C4-2B (cell line): ENCODE data around the gene CCDC141.

Experiments
- H3K27ac ChIP-seq: fragments of 450-650 bp; 2 replicates; pipeline ENCODE4 v1.5.1; 2017
- CTCF ChIP-seq: fragments of 450-650 bp; conservative IDR thresholded peaks from 2 replicates; pipeline ENCODE4 v1.5.1; 2017; ENCODE audit warnings: mild to moderate bottlenecking
- ZFX ChIP-seq: fragments of 450-650 bp; IDR thresholded peaks from 2 replicates; pipeline ENCODE4 v1.6.1; 2017

CCDC141 gene

GRCh38 chr2:178827111-178827510 lies 222.8 kb downstream of the CCDC141 start:
- no peak for TF ChIP-seq ZFX
- no peak for TF ChIP-seq CTCF
- H3K27ac ChIP-seq = no peak overlapping the region

GRCh38 chr2:178825183-178825582 lies 224.8 kb downstream of the CCDC141 start:
- TF ChIP-seq CTCF (no peak), ZFX (no peak)
- H3K27ac ChIP-seq = no peak overlapping the region

- no peak for TF ChIP-seq ZFX
- H3K27ac ChIP-seq = no peak overlapping the region
Measured at GRCh38 chr2:178824181-178824580, 225.8 kb downstream of the CCDC141 start.

GRCh38 chr2:178819992-178820391 lies 229.9 kb downstream of the CCDC141 start:
- no peak overlapping the region for H3K27ac ChIP-seq
- TF ChIP-seq CTCF = no peak
- no peak for TF ChIP-seq ZFX

- no peak for TF ChIP-seq ZFX
- no peak for TF ChIP-seq CTCF
- H3K27ac ChIP-seq = no peak overlapping the region
Measured at GRCh38 chr2:178819147-178819875, 230.6 kb downstream of the CCDC141 start.

- H3K27ac ChIP-seq = no peak overlapping the region
- TF ChIP-seq CTCF (no peak), ZFX (no peak)
Measured at GRCh38 chr2:178811901-178812300, 238.0 kb downstream of the CCDC141 start.

- no peak overlapping the region for H3K27ac ChIP-seq
- TF ChIP-seq CTCF (no peak), ZFX (no peak)
Measured at GRCh38 chr2:178811045-178811444, 238.9 kb downstream of the CCDC141 start.

- TF ChIP-seq ZFX = no peak
- no peak for TF ChIP-seq CTCF
- H3K27ac ChIP-seq = no peak overlapping the region
Measured at GRCh38 chr2:178810422-178810821, 239.5 kb downstream of the CCDC141 start.
